GM19193 (cell line): ENCODE results near the gene WWOX.

Experiments used
- POLR2A ChIP-seq: IDR thresholded peaks from 4 replicates; pipeline ENCODE4 v1.6.1; 2011; ENCODE audit not compliant: insufficient read depth, insufficient read length; ENCODE audit errors: extremely low read depth

The WWOX gene

DNA sequence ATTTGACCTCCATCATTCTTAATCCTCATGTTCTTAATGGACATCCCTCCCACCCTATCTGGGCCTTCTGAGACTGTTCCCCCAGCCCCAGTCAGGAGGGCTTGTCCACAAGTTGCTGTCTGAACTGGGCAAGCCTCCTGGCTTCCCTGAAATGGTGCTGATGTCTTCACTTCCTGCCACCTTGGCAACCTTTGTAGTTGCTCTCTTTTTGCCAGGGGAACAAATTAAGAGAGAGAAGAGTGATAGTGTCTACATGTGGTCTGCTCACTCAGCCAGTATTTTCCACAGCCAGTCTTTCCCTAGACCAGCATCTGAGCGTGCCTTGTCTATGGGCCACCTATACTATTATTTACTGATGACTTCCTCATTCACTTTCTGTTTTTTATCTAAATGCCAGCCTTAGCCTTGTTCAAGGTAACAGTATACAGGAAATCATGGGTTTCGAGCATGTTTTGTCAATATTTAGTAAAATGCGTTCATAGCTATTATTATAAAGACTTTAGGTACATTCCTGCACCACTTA lies 791.0 kb downstream of the WWOX start:
- no peak for TF ChIP-seq POLR2A

DNA sequence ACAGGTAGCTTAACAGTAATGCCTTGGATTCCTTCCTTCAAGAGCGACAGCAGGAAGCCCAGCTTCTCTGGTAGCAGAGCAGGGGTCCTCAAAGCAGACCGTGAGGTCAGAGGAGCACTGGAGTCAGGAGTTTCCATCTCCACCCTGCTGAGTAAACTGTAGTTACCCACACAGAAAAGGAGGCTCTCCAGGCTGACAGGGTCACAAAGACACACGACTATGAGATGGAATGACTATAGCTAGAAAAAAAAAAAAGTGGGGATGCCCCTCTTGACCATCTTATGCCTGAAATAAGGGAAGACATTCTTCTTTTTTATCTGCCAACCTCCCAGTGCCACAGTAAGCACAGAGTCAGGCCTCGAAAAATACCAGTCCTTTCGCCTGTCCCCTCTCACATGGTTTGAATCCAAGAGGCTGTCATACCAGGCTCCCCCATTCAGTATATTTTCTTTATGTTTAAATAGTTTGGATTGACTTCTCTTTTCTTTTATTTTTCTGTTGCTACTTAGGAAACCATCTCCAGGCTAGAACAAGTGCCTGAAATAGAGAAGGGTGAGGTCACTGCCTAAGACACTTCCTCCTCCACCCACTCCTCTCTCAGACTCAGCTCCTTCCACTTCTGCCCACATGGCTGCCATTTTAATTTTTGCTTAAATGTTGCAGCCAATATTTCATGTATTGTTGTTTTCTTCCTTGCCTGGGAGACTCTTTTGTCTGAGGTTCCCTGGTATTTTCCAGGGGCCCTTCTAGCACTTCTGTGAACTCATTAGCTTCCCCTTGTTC lies 793.7 kb downstream of the WWOX start:
- no peak for TF ChIP-seq POLR2A

- TF ChIP-seq POLR2A = no peak
Measured at GRCh38 chr16:78894886-78895285, 795.4 kb downstream of the WWOX start.

DNA sequence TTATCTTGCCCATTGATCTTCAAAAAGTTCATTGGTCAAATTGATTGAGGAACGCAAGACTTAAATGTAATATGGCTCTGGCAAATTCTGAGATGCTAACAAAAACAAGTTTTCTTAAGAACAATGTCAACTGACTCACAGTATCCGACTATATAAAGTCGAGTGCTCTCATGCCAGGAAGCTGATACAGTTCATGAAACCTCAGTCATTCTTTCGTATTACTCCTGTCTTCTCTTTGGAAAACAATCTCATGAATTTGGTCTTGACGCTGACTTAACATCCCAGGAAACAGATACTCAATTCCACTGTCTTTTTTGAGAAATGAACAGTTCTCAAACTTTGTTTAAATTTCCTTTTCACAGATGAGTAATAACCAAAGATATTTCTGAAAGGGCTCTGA lies 796.2 kb downstream of the WWOX start:
- no peak for TF ChIP-seq POLR2A

GRCh38 chr16:78896280-78896679 lies 796.8 kb downstream of the WWOX start:
- no peak for TF ChIP-seq POLR2A

DNA sequence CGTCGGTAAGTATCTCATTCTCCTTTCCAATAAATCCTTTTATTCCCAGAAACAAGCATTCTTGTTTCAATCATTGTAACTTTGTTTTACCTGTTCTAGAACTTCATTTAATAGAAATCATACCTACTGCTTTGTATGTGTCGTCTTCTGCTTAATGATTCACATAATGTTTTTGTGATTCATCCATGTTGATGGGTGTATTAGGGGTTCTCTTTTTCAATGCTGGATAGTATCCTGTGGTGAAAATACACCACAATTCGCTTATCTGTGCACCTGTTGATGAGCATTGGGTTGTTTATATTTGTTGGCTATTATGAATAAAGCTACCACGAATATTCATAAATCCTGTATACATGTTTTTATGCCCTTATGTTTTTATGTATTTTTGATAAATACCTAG lies 797.8 kb downstream of the WWOX start:
- TF ChIP-seq POLR2A = no peak

DNA sequence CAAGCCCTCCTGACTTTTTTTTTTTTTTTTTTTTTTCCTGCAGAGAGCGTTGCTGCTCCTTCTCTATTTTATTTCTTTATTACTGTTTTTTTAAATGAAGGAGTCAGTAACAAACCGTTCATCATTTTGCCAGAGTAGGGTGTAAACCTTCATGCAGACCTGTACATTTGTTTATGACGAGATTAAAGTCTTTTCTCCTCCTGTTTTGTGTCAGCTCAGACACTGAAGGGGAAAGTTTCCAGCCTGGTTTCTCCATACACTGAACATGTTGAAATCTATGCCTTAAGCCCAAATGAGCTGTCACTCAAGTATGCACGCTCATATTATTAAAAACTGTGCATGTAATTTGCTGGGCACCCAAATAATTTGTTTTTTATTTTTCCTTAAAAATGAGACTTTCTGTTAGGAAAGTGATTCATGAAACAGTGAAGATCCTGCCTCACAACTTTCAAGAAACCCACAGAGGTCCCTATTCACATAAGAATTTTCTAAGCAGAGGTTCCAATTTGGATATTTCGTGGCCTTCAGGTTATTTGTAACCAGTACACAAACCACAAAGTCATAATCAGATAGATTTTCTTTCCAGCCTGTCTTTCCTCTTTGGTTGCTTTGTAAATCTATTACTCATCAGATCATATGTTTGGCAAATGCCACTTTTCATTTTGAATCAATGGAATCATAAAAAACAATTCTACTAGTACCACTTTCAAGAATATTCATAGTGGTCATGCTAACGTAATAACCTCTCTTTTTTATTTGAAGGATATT lies 800.8 kb downstream of the WWOX start:
- TF ChIP-seq POLR2A = no peak

GRCh38 chr16:78900966-78901365 lies 801.5 kb downstream of the WWOX start:
- no peak for TF ChIP-seq POLR2A

DNA sequence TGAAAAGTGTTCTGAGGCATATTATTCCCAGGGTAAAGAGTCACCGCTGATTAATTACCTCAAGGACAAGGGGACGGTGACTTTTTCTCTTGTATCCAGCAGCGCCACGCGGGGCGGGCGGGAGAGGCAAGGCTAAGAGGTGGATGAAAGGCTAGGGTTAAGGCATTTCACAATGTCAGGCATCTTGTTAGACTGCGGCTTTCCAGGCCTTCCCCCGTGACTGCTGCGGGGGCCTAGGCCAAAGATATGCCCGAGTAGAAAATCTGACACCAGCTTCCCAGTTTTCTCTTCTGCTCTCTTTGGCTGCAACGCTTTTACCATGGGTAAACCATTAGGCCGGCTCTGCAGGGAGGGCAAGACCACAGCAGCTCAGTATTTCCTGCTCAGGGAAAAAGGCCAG lies 802.9 kb downstream of the WWOX start:
- no peak for TF ChIP-seq POLR2A

- TF ChIP-seq POLR2A = no peak
Measured at GRCh38 chr16:78903237-78903636, 803.8 kb downstream of the WWOX start.

GRCh38 chr16:78903843-78904242 lies 804.4 kb downstream of the WWOX start:
- no peak for TF ChIP-seq POLR2A

GRCh38 chr16:78906135-78906534 lies 806.7 kb downstream of the WWOX start:
- TF ChIP-seq POLR2A = no peak

DNA sequence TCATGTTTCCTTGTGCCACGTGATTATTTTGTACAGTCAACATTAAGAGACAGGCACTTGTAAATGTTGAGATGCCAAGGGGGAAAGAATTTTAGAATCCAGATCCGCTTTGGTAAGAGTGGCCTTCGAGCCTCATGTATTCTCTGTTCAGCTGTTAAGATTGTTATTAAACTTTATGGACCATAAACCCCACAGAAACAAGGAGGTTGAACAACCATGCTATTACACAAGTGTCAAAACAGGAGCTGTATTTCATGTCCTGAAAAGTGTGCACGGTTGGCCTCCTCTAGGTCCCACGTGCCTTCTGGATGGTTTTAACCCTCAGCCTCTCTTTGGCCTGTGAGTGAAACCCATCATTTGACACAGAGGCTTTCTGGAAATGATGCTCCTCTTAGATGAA lies 809.8 kb downstream of the WWOX start:
- no peak for TF ChIP-seq POLR2A

DNA sequence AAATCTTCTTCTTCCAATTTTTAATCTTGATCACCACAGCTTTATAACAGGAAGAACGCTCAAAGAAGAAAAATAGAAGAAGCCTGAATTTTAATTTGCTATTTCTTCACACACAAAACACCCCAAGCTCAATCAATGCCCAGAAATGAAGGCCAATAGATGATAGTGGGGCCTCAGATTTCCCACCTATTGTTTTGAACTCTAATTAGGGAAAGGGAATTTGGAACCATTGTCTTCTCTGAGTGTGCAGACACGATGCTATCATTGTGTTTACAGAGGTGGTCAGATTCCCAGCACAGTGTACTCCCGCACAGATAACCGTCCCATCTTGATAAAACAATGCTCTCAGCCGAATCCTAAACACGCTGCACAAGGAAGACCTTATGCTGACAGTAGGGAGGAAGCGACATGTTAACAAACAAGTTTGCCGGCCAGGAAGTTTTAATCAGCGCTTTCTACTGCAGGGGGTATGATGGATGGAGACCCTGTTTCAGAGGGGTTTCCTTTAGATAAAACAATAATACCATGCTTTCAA lies 816.4 kb downstream of the WWOX start:
- TF ChIP-seq POLR2A = no peak

- TF ChIP-seq POLR2A = no peak
Measured at GRCh38 chr16:78916928-78917545, 817.6 kb downstream of the WWOX start.
